GM21447 (cell line): ENCODE data around the gene MATK.
"Not testable (repeated sequence)": the region's sequence is repeated elsewhere in the genome, so short reads cannot be mapped to it uniquely, and the experiment has no call there.

Experiments used
- ATAC-seq: cut with Tn5 transposase; IDR thresholded peaks from one replicate; pipeline ENCODE4 v1.9.1; 2021; ENCODE audit not compliant: unreplicated experiment

The MATK gene

DNA sequence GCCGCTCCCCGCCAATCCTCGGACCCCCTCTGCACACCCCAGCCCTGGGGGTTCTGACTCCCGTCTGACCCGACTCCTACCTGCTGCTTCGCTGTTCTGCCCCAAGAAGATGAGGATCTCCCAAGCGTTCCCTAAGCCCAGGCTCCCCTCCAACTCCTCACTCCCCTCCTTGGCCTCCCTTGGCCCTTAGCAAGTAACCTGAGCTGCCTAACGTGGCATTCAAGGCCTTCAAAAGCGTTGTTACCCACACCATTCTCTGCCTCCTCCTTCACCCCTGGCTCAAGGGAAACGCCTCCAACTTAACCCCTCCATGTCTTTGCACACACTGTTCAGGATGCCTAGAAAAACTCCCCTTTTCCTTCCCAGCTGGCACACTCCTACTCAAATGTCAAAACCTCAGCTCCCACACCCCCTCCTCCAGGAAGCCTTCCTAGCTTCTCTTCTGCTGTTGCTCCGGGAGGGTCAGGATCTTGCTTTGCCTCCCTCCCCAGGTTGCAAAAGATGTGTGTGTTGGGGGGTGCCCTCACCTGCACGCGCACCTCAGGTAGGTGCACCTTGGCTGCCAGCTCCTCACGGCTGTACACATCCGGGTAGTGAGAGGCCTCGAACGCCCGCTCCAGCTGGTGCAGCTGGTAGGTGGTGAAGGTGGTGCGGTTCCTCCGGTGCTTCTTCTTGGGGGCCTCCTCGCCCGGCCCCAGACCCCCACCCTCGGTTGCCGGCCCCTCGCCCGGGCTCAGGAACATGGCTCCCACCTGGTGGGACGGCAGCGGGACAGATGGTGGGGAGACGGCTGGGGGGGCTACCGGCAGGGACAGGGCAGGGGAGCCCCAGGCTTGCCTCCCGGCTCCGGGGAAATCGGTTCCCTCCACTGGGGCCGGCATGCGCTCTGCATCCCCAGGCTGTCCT is 14.9 kb downstream of the MATK start:
- no peak for ATAC-seq

DNA sequence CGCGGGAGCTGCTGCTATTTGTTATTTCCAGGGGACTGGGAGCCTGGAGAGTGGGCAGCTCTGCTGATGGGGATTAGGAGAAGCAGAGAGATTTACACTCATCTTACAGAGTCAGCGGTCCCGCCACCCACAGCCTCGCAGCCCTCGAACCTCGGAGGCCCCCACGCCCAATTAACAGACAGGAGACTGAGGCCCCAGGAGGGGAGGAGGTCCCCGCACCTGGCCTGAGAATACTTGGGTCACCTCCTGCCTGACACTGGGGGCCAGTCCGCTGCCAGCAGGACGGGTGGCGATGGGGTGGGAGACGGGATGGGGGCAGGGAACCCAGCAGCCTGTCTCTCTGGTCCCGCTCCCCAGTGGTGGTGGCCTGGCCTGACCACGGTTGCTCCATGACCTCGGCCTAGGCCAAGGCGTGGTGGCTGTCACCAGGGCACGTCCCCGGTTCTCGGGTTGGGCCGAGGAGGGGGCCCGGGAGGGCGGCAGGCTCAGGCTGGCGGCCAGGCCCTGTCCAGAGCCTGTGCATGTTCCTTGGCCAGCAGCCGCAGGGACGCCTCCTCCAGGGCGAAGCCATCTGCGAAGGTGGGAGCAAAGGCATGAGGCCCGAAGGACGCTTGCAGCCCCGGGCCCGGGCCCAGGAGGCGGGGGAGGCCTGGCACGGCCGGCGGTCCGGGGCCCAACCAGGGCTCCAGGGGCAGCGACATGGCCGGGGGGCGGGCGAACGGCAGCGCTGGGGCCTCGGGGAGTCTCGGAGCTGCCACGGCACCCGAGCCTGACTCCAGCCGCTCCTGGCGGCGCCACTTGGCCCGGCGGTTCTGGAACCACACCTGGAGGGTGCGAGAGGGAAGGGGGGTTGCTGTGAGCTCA is 15.8 kb downstream of the MATK start:
- no peak for ATAC-seq

DNA sequence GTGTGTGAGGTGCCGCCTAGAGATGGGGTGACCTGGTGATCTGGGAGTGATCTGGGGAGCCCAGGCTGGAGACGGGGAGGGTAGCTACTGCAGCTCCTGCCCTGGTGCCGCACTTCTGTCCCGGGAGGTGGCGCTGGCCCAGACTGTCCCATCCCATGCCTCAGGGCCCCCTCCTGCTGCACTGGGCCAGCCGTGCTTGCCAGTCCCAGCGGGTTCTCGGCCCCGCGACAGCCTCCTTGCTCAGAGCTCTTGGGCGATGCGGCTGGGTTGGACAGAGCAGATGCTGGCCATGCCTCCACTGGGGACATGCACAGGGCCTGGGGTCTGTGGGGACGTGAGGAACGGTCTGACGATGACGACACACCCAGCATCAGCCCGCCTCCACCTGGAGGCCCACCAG is 16.7 kb downstream of the MATK start:
- no peak for ATAC-seq

- no peak for ATAC-seq
These were observed 17.5 kb downstream of the MATK start for GRCh38 chr19:3768748-3769099.

GRCh38 chr19:3768015-3768747 is 18.0 kb downstream of the MATK start:
- ATAC-seq, result no peak

DNA sequence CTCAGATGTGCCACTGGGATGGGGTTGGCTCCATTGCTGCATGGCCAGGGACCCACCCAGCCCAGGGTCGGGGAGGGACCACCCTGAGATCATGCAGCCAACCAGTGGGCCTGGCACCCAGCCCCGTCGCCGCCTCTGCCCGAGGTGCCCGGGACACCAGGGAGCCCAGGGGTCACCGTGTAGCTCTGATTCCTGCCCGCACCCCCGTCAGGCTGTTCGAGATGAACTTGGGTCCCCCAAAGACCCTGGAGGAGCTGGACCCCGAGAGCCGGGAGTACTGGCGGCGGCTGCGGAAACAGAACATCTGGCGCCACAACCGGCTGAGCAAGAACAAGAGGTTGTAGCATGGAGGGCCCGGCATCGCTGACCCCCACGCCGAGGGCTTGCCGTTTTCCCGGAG is 19.1 kb downstream of the MATK start:
- ATAC-seq, result no peak

GRCh38 chr19:3766520-3766919 is 19.7 kb downstream of the MATK start:
- ATAC-seq, result no peak

DNA sequence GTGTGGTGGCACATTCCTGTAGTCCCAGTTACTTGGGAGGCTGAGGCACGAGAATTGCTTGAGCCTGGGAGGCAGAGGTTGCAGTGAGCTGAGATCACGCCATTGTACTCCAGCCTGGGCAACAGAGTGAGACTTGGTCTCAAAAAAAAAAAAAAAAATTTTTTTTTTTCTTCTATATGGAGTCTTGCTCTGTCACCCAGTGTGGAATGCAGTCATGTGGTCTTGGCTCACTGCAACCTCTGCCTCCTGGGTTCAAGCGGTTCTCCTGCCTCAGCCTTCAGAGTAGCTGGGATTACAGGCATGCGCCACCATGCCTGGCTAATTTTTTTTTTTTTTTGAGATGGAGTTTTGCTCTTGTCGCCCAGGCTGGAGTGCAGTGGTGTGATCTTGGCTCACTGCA is 20.4 kb downstream of the MATK start:
- not testable (repeated sequence) for ATAC-seq

- ATAC-seq, result no peak
These were observed 21.1 kb downstream of the MATK start for GRCh38 chr19:3765121-3765520.

- peak; percentile 66 for ATAC-seq
These were observed 23.4 kb downstream of the MATK start, which contains the start of gene MRPL54 for GRCh38 chr19:3762501-3763459. Gene MRPL54, plus strand, starts transcription at chr19:3762682. Its CDS starts 19 bp downstream, at chr19:3762701.

DNA sequence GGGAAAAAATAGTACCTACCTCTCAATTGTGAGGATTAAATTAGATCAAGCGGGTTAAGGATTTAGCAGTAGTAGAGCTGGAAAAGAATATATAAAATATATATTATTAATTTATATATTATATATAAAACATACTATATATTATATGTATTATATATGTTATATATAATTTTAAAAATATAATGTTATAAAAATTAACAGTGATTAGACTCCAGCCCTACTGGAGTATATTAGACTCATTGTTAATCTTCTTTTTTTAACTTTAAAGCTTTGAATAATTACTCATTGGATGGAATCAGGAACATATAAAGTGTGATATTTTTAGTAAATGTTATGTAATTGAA is 24.1 kb downstream of the MATK start:
- no peak for ATAC-seq

- peak; percentile 30 for ATAC-seq
These were observed 24.6 kb downstream of the MATK start, which contains the start of gene APBA3 for GRCh38 chr19:3761382-3762129. Gene APBA3, minus strand, starts transcription at chr19:3761692. Its CDS starts 1,428 bp downstream, at chr19:3760264.

DNA sequence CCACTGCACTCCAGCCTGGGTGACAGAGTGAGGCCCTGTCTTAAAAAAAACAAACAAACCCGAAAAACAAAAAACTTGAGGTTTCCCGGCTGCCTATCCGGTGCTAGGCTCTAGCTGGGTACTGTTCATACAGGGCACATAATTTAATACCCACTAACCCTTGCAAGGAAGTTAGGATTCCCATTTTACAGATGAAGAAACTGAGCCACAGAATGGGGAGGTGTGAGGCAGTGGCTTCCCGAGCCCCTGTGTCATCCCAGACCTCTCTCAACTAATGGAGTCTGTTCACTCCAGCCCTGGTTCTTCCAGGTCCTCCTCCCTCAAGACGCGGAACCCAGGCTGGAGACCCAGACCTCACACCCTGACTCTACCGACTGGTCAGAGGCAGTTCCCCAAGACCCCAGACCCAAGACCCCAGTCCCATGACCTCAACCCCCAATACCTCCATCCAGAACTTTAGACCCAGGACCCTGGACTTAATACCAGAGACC is 25.3 kb downstream of the MATK start:
- no peak for ATAC-seq

- ATAC-seq, result no peak
These were observed 26.5 kb downstream of the MATK start for GRCh38 chr19:3759482-3760254.

- not testable (repeated sequence) for ATAC-seq
These were observed 27.9 kb downstream of the MATK start for GRCh38 chr19:3758297-3758696.

GRCh38 chr19:3757705-3758104 is 28.5 kb downstream of the MATK start:
- not testable (repeated sequence) for ATAC-seq

DNA sequence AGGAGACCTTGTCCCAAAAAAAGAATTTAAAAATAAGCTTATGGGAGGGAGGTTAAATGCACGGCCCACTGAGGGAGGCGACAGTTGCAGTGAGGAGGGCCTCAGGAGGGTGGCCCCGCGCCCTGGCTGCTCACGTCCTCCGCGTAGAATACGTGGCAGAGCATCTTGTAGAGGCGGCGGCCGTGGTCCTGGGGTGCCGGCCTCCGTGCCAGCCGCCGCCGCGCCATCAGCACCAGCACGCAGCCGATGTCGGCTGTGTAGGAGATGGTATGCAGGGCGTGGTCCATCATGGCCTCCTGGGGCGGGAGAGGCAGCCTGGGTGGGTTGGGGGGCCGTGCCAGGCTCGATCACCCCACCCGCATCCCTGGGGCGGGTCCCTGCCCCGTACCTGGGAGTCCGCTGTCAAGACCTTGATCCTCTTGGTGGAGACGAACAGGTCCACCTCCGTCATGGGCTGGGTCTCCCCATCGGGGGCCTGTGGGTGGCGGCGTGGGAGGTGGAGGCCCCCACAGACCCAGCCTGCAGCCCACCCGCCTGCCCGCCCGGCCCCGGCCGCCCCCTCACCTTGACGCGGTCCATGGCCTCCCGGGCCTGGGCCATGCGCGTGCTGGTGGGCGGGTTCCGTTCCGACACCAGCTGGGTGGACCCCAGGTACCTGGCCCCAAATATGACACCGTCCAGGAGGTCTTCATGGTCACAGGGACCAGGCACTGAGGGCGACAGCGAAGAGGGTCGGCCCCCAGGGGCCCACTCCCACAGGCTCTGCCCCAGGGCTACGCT is 32.4 kb downstream of the MATK start:
- no peak for ATAC-seq

- no peak for ATAC-seq
These were observed 33.7 kb downstream of the MATK start for GRCh38 chr19:3752492-3752891.
